GM12865 (cell line): ENCODE measurements around the gene CALHM4.
"Not testable (repeated sequence)": the region's sequence is repeated elsewhere in the genome, so short reads cannot be mapped to it uniquely, and the experiment has no call there.

Source experiments
- DNase-seq: peaks from one replicate; pipeline ENCODE4 v3.0.0; 2010; ENCODE audit warnings: low read depth
- H3K4me3 ChIP-seq: 2 replicates; pipeline ENCODE4 v1.5.1; 2011; ENCODE audit warnings: mild to moderate bottlenecking, low read depth, low read length, control low read depth
- TF ChIP-seq, protein P1 (sequence below): IDR thresholded peaks from 2 replicates; pipeline ENCODE4 v1.5.1; 2011; ENCODE audit warnings: low read length, control low read depth, low read depth, inconsistent platforms; ENCODE audit not compliant: insufficient read depth; ENCODE audit errors: missing control alignments

CALHM4 gene

DNA sequence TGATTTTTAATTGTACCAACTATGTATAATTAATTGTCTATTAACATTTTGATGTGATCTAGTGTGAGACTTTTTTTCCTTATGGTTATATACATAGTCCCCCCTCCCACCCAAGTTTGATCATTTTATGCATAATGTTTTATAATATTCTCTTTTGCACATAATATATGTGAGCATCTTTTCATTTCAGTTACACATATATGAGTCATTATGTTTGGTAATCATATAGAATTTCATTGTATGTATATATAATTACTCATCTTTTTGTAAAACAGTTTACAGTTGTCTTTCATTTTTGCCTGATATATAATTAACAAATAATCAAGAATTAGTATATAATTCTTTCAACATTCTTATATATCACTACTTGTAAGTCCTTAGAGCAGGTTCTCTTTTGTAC, 32.7 kb downstream of the CALHM4 start:
- TF ChIP-seq, protein P1, sequence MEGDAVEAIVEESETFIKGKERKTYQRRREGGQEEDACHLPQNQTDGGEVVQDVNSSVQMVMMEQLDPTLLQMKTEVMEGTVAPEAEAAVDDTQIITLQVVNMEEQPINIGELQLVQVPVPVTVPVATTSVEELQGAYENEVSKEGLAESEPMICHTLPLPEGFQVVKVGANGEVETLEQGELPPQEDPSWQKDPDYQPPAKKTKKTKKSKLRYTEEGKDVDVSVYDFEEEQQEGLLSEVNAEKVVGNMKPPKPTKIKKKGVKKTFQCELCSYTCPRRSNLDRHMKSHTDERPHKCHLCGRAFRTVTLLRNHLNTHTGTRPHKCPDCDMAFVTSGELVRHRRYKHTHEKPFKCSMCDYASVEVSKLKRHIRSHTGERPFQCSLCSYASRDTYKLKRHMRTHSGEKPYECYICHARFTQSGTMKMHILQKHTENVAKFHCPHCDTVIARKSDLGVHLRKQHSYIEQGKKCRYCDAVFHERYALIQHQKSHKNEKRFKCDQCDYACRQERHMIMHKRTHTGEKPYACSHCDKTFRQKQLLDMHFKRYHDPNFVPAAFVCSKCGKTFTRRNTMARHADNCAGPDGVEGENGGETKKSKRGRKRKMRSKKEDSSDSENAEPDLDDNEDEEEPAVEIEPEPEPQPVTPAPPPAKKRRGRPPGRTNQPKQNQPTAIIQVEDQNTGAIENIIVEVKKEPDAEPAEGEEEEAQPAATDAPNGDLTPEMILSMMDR: no peak
- no peak for DNase-seq
- no peak overlapping the region for H3K4me3 ChIP-seq

- TF ChIP-seq, protein P1: no peak
- DNase-seq: no peak
- H3K4me3 ChIP-seq: no peak overlapping the region
These were observed 33.2 kb downstream of the CALHM4 start for GRCh38 chr6:116586738-116587137.

GRCh38 chr6:116595247-116595646, 41.7 kb downstream of the CALHM4 start:
- H3K4me3 ChIP-seq: no peak overlapping the region
- no peak for DNase-seq
- TF ChIP-seq, protein P1: no peak

- H3K4me3 ChIP-seq: no peak overlapping the region
- TF ChIP-seq, protein P1: no peak
- no peak for DNase-seq
These were observed 43.3 kb downstream of the CALHM4 start for GRCh38 chr6:116596815-116597214.

GRCh38 chr6:116603916-116604315, 50.4 kb downstream of the CALHM4 start:
- not testable (repeated sequence) for H3K4me3 ChIP-seq

DNA sequence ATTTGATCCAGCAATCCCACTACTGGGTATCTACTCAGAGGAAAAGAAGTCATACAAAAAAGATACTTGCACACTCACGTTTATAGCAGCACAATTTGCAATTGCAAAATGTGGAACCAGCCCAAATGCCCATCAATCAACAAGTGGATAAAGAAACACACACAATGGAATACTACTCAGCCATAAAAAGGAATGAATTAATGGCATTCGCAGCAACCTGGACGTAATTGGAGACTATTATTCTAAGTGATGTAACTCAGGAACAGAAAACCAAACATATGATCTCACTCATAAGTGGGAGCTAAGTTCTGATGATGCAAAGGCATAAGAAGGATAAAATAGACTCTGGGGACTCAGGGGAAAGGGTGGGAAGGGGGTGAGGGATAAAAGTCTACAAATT, 51.3 kb downstream of the CALHM4 start:
- H3K4me3 ChIP-seq, DNase-seq: not testable (repeated sequence)

More at GRCh38 chr6:116603916-116604315, 50.4 kb downstream of the CALHM4 start:
- DNase-seq: not testable (repeated sequence)

GRCh38 chr6:116605935-116606334, 52.4 kb downstream of the CALHM4 start:
- no peak for DNase-seq
- TF ChIP-seq, protein P1: no peak
- H3K4me3 ChIP-seq: no peak overlapping the region
